ENCODE measurements around the gene LYPD8. TPM values are rescaled to one million over a fixed set of nuclear protein-coding genes. Genes with fewer than 3 reads are reported as not detected.
"Not testable (repeated sequence)": the region's sequence is repeated elsewhere in the genome, so short reads cannot be mapped to it uniquely, and the experiment has no call there.

LYPD8 gene, protein sequence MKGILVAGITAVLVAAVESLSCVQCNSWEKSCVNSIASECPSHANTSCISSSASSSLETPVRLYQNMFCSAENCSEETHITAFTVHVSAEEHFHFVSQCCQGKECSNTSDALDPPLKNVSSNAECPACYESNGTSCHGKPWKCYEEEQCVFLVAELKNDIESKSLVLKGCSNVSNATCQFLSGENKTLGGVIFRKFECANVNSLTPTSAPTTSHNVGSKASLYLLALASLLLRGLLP
- not detected for total RNA-seq
- long read RNA-seq = 0 reads

DNA sequence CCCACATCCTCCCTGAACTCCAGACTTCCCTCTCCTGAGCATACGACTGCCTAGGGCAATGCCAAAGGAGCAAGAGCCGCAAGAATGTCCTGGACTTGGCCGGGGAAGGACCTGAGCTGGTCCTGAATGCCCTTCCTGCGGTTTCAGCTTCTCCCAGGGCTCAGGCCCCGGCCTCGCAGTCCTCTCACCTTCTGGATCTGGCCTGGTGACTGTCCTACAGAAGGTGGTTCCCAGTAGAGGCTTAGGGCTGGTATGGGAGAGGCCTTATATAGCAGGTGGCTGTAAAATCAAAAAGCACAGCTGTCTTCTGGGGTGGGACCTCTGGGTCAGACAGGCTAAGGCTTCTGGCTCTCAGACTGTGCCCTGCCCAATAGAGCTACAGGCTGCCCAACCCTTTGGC lies at the start of gene LYPD8:
Gene LYPD8, minus strand, starts transcription at position 243 of the 400 bp plus-strand sequence. CDS start 4,678 bp downstream, outside the sequence.
- intact Hi-C loops (cut with DNase I) = no loop called here
- ATAC-seq = no peak
- no peak for DNase-seq

DNA sequence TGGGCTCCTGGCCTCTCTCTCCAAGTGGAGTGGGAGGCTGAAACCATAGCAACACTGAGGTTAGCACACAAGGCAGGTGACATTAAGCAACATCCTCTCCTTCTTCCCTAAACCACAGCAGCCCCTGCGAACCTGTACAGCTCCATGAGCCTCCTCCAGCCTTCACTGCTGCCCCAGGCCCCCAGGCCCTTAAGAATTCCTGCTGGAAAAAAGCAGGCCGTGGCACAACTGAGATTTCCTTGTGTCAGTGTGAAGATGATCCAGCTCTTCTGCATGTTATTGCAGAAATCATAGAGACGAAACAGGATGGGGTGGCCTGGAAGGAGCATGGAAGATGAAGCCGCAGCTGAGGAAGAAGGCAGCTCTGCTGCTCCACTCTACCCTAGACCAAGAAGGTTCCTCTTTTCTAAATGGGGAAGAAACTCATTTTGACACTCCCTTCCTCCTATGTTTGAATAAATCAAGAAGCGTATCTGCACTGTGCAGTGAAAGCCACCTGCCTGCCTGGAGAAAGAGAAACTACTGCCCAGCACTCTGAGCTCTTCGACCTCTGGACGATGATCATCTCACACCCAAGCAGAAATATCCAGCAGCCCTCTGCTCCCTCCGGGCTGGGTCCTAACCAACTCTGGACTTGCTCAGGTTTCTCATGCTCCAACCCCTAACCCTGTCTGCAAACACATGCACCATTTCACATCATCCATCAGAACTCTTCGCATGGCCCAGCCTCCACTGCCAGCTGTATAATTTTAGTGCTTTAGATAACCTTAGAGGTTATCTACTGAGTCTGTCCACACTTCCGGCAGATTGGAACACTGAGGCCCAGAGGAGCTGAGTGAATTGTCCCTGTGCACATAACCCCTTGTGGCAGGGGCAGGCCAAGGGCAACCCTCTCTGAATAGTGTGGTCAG lies 49.5 kb upstream of the LYPD8 start:
- peak; percentile 60 to 67 for ATAC-seq
- intact Hi-C loops (cut with DNase I) = loop anchor here (5.0 kb wide), 2 partner anchors 103 to 183 kb away; partner anchors contain the start of gene OR14I1 (in 1 of the 2)
- DNase-seq = no peak

DNA sequence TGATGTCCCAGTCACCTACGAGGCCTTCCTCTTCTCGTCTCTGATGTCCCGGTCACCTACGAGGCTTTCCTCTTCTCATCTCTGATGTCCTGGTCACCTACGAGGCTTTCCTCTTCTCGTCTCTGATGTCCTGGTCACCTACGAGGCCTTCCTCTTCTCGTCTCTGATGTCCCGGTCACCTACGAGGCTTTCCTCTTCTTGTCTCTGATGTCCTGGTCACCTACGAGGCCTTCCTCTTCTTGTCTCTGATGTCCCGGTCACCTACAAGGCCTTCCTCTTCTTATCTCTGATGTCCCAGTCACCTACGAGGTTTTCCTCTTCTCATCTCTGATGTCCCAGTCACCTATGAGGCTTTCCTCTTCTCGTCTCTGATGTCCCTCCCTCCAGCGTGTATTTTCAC lies 47.9 kb upstream of the LYPD8 start:
- intact Hi-C loops (cut with DNase I) = loop anchor here in 1 of 2 donors (5.0 kb wide), 1 partner anchor 181 kb away; no protein-coding TSS in a partner anchor
- ATAC-seq, DNase-seq: not testable (repeated sequence)

DNA sequence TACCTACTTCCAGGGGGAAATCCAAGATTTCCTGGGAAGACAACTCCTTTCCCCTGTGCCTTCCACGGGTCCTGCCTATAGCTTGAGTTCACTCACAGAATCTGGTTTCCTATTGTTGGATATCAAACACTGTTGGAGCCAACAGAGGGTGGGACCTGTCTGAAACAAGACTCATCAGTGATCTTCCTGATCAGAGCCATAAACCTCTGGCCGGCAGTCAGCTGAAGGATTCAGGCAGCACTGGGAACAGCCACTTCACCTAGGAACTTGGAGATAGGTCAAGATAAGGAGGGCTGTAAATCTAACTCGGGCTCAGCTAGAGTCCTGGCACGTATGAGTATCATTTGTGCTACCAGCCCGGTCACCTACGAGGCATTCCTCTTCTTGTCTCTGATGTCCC lies 46.9 kb upstream of the LYPD8 start:
- DNase-seq (no peak), ATAC-seq (no peak)
- intact Hi-C loops (cut with DNase I) = loop anchor here in 1 of 2 donors (5.0 kb wide), 1 partner anchor 180 kb away; no protein-coding TSS in a partner anchor

DNA sequence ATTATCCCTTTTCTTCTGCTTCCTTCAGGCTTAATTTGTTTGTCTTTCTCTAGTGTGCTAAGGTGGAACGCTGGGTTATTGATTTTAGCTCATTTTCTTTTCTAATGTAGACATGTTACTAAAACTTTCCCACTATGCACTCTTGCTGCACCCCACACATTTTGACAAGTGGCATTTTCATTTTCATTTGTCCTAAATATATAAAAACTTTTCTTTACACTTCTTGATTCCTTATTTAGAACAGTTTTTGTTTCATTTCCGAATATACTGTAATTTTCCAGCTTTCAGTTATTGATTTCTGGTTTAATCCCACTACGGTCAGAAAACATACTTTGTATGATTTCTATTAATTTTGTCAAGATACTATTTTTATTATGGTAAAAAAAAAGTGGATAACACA lies 44.9 kb upstream of the LYPD8 start:
- intact Hi-C loops (cut with DNase I) = loop anchor here in 1 of 2 donors (5.0 kb wide), 1 partner anchor 178 kb away; no protein-coding TSS in a partner anchor
- ATAC-seq = no peak
- DNase-seq = no peak

DNA sequence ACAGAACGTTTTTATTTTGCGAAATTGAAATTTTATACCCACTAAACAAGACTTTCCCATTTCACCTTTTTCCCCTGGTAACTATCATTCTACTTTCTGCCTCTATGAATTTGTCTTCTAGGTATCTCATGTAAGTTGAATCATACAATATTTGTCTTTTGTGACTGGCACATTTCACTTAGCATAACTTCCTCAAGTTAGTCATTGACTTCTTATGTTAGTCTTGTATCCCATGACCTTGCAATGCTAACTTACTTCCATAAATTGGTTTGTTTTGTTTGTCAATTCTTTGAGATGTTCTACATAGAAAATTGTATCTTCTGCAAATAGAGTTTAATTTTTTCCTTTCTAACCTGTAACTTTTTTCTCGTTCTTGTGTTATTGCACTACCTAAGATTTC lies 43.2 kb upstream of the LYPD8 start:
- DNase-seq (no peak), ATAC-seq (no peak)
- intact Hi-C loops (cut with DNase I) = no loop called here

DNA sequence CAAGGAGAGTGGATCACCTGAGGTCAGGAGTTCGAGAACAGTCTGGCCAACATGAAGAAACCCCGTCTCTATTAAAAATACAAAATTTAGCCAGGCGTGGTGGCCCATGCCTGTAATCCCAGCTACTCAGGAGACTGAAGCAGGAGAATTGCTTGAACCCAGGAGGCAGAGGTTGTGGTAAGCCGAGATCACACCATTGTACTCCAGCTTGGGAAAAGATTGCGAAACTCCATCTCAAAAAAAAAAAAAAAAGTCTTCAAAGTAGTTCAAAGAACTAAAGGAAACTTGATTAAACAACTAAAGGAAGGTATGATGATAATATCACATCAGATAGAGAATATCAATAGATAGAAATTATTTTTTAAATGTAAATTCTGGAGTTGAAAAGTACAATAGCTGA lies 39.1 kb upstream of the LYPD8 start:
- intact Hi-C loops (cut with DNase I); DNase-seq; ATAC-seq: not testable (repeated sequence)

DNA sequence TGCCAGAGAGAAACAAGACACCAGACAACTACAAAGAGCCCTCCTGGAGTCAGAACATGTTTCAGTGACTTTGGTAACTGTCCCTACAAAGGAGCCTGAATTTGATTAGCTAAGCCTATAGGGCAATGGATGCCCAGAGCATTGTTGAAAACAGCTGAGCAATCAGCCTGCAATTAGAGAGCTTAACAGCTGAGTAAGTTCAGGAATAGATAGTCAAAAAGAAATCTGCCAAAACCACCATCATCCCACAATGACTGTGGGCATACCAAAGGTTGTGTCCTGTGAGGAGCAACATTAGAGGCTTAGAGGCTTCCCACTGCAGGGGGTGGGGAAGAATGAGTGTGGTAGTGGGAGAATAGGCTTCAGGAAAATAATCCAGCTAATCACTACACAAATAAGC lies 38.0 kb upstream of the LYPD8 start:
- no peak for DNase-seq
- ATAC-seq = no peak
- intact Hi-C loops (cut with DNase I) = no loop called here

DNA sequence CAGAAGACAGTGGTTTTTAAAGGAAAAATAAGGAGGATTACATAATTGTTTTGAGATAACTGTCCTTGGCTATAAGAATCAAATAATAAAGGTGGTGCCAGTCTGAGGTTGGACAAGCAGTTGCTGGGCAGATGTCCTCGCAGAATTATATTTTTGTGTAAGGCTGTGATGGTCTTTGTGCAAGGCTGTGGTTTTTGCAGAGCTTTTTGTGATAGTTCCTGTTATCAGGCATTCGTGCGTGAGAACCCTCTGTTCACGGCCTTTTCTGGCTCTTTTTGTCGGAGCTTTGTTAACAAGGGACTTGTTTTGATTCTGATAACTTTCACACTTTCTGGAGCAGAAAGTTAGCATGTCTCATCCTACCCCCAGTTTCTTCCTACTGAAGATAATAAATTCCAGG lies 36.8 kb upstream of the LYPD8 start:
- ATAC-seq (no peak), DNase-seq (no peak)
- intact Hi-C loops (cut with DNase I) = no loop called here

DNA sequence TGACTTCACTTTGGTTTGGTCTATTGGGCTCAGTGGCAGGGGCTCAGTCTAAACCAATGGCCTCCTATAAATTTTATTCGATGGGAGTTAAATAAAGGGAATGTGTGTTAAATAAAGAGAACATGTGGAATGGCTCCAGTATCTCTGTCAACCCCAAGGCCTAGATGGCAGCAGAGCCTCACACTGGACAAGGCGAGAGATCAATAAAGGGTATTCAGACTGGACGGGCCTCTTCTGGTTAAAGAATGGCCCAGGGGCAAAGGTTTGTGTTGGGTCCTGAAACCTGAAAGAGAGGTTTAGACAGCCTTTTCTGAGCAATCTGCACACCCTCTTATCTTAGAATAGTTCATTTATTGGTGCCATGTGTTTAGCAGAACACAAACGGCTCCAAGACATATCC lies 35.5 kb upstream of the LYPD8 start:
- ATAC-seq (no peak), DNase-seq (no peak)
- intact Hi-C loops (cut with DNase I) = no loop called here

DNA sequence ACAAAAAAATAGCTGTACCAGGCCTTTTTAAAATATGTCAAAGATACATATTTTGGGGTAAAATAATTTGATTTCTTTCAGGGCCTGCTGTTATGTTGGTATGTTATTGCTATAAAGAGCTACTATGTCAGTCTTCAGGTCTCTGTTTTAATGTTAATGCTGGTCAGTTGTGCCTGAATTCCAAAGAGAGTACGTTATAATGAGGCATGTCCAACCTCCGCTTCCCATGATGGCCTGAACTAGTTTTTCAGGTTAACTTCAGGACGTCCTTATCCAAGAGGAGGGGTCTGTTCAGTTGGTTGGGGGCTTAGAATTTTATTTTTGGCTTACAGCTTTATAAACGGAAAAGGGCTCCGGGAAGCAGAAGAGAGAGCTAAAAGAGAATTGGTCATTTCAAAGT lies 34.9 kb upstream of the LYPD8 start:
- intact Hi-C loops (cut with DNase I) = no loop called here
- ATAC-seq (no peak), DNase-seq (no peak)

DNA sequence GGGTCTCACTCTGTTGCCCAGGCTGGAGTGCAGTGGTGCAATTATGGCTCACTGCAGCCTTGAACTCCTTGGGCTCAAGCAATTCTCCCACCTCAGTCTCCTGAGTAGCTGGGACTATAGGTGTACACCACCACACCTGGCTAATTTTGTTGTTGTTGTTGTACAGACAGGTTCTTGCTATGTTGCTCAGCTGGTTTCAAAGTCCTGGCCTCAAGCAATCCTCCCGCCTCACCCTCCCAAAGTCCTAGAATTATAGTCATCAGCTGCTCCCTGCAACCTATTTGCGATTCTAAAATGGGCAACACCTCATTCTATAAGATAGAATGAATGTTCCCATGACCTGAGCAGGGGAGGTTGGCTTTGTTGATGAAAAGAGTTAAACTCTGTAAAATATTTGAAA lies 33.8 kb upstream of the LYPD8 start:
- ATAC-seq; DNase-seq; intact Hi-C loops (cut with DNase I): not testable (repeated sequence)

DNA sequence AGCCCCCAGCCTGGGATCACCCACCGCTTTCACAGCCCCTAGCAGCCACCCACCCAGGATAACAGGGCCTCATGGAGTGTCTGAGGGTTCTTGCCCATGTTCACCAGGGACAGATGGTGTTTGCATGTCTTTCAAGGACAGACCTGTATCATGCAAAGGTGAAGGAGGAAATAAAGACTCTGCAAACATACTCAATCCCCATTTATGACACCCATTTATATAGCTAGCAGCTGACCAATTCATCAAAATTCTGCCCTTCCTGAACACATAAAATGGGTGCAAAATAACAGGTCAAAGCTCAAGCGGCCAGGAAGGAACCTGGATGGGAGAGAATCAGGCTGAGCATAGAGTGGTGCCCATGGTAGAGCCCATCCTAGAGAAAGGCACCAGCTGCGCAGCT lies 32.8 kb upstream of the LYPD8 start:
- intact Hi-C loops (cut with DNase I) = no loop called here
- ATAC-seq (no peak), DNase-seq (no peak)

DNA sequence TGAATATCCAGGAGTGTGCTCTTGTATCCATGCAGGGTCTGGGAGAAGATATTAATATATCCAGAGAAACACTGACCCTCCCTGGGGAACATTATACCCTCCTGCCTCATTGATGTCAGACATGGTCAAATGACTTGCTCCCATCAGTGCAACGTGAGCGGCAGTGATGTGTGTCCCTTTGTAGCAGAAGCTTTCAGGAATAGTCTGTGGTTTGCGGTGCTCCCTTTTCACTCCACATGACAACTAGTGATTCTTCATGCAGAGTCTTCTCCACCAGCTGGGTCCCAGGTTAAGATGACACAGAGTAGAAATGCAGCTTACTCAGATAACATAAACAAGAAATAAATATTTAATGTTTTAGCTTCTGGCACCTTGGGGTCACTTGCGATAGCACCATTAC lies 31.9 kb upstream of the LYPD8 start:
- ATAC-seq (no peak), DNase-seq (no peak)
- intact Hi-C loops (cut with DNase I) = no loop called here

DNA sequence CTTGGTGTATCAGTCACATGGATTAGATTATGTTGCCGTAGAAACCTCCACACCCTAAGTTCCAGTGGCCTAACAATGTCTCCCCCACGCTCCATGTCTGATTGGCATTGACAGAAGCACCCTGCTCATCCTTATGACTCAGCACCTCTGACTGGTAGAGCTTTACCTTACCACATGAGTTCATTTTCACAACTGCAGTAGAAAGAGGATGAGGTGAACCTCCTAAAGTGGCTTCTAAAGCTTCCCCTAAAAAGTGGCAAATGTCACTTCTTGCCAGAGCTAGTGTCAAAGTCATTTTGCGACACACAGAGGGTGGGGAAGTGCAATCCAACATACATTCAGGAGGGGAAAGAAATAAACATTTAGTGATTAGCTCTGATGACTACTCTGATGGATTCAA lies 30.6 kb upstream of the LYPD8 start:
- no peak for DNase-seq
- ATAC-seq = peak in 1 of 2 donors; percentile 83
- intact Hi-C loops (cut with DNase I) = no loop called here

DNA sequence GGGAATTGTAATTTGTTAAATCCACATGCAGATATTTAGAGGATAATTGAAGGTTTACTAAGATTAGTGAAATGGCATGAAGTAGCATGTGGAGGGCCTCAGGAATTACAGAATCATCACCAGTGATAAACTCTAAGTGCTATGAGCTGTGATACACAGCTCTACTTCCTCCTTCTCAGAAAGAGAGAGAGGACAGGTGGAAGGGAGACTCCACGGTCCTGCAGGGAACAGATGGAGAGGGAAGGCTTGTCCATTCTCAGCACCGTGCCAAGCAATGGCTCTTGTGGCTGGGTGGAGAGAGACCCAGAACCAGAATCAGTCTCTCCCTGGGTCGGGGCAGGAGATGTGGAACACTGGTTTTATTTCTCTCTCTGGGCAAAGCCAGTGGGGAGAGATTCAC lies 27.8 kb upstream of the LYPD8 start:
- DNase-seq (no peak), ATAC-seq (no peak)
- intact Hi-C loops (cut with DNase I) = no loop called here

DNA sequence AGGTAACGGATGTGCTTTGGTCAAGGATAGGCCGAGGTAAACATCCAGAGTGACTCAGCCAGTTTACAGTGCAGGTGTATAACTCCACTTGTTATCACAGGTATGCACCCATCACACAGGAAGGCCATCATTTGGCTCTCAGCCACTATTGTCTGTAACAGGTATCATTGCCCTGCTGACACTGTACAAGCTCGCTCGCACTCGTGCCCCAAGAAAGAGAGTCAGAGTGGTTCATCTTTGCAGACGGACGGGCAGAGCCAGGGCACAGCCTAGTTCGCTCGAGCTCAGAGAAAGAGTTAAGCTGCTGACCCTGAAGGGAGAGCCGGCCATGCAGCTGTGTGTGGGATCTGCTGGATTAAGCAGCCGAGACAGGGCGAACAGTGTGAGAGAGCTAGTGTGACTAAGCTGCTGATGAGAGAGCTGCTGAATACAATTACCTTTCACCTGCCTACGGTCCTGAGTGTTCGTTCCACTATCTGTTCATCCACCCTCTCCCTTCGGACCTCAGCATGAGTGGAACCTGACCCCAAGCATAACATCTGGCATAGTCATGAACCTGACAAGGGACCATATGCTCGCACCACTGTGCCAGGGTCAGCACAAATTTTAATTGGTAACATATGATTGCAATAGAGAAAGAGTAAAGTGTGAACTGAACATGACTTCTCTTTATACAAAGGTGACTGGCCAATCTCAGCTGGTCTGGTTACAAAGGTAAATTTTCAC lies 27.0 kb upstream of the LYPD8 start:
- no peak for DNase-seq

DNA sequence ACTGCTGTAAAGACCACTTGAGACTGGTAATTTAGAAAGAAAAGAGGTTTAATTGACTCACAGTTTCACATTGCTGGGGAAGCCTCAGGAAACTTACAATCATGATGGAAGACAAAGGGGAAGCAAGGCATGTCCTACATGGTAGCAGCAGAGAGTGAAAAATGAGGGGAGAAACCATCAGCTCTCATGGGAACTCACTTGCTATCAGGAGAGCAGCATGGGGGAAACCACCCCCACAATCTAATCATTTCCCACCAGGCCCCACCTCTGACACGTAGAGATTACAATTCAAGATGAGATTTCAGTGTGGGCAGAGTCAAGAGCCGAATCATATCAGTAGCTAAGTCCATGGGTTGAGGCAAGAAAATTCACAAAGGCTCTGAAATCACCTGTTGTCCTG lies 23.8 kb upstream of the LYPD8 start:
- no peak for DNase-seq
- no peak for ATAC-seq
- intact Hi-C loops (cut with DNase I) = no loop called here

More for the DNA sequence above, 27.0 kb upstream of the LYPD8 start:
- intact Hi-C loops (cut with DNase I) = no loop called here
- no peak for ATAC-seq

DNA sequence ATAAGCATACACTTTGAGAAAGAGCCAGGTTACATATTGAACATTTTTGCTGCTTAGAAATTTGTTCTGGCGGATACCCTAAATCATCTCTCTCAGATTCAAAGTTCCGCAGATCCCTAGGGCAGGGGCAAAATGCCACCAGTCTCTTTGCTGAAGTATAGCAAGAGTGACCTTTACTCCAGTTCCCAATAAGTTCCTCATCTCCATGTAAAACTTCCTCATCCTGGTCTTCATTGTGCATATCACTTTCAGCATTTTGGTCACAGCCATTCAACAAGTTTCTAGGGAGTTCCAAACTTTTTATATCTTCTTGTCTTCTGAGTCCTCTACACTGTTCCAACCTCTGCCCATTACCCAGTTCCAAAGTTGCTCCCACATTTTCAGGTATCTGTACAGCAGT lies 23.3 kb upstream of the LYPD8 start:
- intact Hi-C loops (cut with DNase I) = no loop called here
- no peak for DNase-seq
- no peak for ATAC-seq

DNA sequence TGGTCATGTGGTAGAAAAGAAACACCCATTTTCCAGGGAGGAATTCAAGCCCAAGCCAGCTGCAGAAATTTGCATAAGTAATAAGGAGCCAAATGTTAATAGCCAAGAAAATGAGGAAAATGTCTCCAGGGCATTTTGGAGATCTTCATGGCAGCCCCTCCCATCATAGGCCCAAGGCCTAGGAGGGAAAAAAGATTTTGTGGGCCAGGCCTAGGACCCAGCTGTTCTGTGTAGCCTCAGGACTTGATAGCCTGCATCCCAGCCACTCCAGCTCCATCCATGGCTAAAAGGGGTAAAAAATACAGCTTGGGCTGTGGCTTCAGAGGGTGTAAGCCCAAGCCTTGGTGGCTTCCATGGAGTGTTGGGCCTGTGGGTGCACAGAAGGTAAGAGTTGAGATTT lies 21.4 kb upstream of the LYPD8 start:
- intact Hi-C loops (cut with DNase I) = no loop called here
- ATAC-seq = no peak
- no peak for DNase-seq

Data from left cardiac atrium (tissue), 4 donors.